Measurements from ENCODE around the gene AADACL4. TPM values are rescaled to one million over a fixed set of nuclear protein-coding genes. Genes with fewer than 3 reads are reported as not detected.
A peak's percentile ranks its signal among the peaks of the same experiment; 100 is the strongest.
"Not testable (repeated sequence)": the region's sequence is repeated elsewhere in the genome, so short reads cannot be mapped to it uniquely, and the experiment has no call there.

AADACL4 gene
- total and polyA plus RNA-seq, 3 experiments from 2014 or later: not detected

- Histone ChIP-seq H3K9me3 (ENCODE audit: low read length) (peaks cover 16% of the 10 kb centered on the region), H3K4me1 (ENCODE audit: insufficient read depth, low read length) (no peaks in the 10 kb centered on the region), H3K27ac (ENCODE audit: low read depth, low read length) (no peak overlapping the region), H3K4me3 (ENCODE audit: low read length) (no peak overlapping the region), H3K27me3 (ENCODE audit: insufficient read depth, low read length, poor library complexity, severe bottlenecking) (no peaks in the 10 kb centered on the region), H3K36me3 (ENCODE audit: insufficient read depth, low read length) (no peaks in the 10 kb centered on the region)
- Mint-ChIP-seq H3K27me3 (peaks cover 5 to 18% of the 10 kb centered on the region in 2 donors), H3K4me1 (no peaks in the 10 kb centered on the region), H3K4me3 (no peak overlapping the region), H3K27ac (no peak overlapping the region), H3K36me3 (peaks cover 0 to 11% (median 2%) of the 10 kb centered on the region in 3 donors), H3K9me3 (peaks cover 19 to 34% (median 30%) of the 10 kb centered on the region in 5 donors)
- DNase-seq: no peak
- CTCF ChIA-PET: interaction anchor here (1.6 kb wide), 1 partner anchor 18 kb away, joined by 4 read pairs; no protein-coding TSS in a partner anchor
- POLR2A ChIA-PET: no interaction called here
These were observed 3.0 kb upstream of the AADACL4 start for GRCh38 chr1:12640958-12641272.

GRCh38 chr1:12643079-12643478, 806 bp upstream of the AADACL4 start:
- CTCF ChIA-PET: interaction anchor here (0.7 to 1.4 kb wide), 2 partner anchors 15 to 757 kb away, joined by 4 to 5 read pairs; no protein-coding TSS in a partner anchor
- no peaks in the 10 kb centered on the region for H3K36me3 ChIP-seq (ENCODE audit: insufficient read depth, low read length)
- no peaks in the 10 kb centered on the region for H3K4me1 ChIP-seq (ENCODE audit: insufficient read depth, low read length)
- H3K27me3 ChIP-seq (ENCODE audit: insufficient read depth, low read length, poor library complexity, severe bottlenecking): no peaks in the 10 kb centered on the region
- H3K27ac Mint-ChIP-seq: no peak overlapping the region
- peaks cover 19 to 34% (median 30%) of the 10 kb centered on the region in 5 donors for H3K9me3 Mint-ChIP-seq
- H3K4me3 Mint-ChIP-seq: no peak overlapping the region
- H3K4me1 Mint-ChIP-seq: no peaks in the 10 kb centered on the region
- POLR2A ChIA-PET: no interaction called here
- DNase-seq: no peak
- H3K4me3 ChIP-seq (ENCODE audit: low read length): no peak overlapping the region
- peaks cover 16% of the 10 kb centered on the region for H3K9me3 ChIP-seq (ENCODE audit: low read length)
- H3K27ac ChIP-seq (ENCODE audit: low read depth, low read length): no peak overlapping the region
- H3K36me3 Mint-ChIP-seq: peaks cover 0 to 11% (median 2%) of the 10 kb centered on the region in 3 donors
- H3K27me3 Mint-ChIP-seq: peaks cover 1 to 22% of the 10 kb centered on the region in 2 donors

- POLR2A ChIA-PET: no interaction called here
- no peaks in the 10 kb centered on the region for H3K4me1 ChIP-seq (ENCODE audit: insufficient read depth, low read length)
These were observed 352 bp downstream of the AADACL4 start for GRCh38 chr1:12644237-12644636.

GRCh38 chr1:12644829-12645228, 944 bp downstream of the AADACL4 start:
- ChIA-PET CTCF (no interaction called here), POLR2A (no interaction called here)
- no peaks in the 10 kb centered on the region for H3K36me3 ChIP-seq (ENCODE audit: insufficient read depth, low read length)
- DNase-seq: no peak
- Mint-ChIP-seq H3K36me3 (peaks cover 0 to 11% (median 2%) of the 10 kb centered on the region in 3 donors), H3K27ac (no peak overlapping the region), H3K4me3 (peak overlapping the region in 1 of 7 donors; percentile 3), H3K27me3 (peaks cover 4 to 28% of the 10 kb centered on the region in 2 donors), H3K9me3 (peaks cover 16 to 23% (median 19%) of the 10 kb centered on the region in 5 donors), H3K4me1 (no peaks in the 10 kb centered on the region)
- H3K9me3 ChIP-seq (ENCODE audit: low read length): peaks cover 11% of the 10 kb centered on the region
- no peak overlapping the region for H3K27ac ChIP-seq (ENCODE audit: low read depth, low read length)
- no peaks in the 10 kb centered on the region for H3K4me1 ChIP-seq (ENCODE audit: insufficient read depth, low read length)
- no peak overlapping the region for H3K4me3 ChIP-seq (ENCODE audit: low read length)
- no peaks in the 10 kb centered on the region for H3K27me3 ChIP-seq (ENCODE audit: insufficient read depth, low read length, poor library complexity, severe bottlenecking)

More at GRCh38 chr1:12644237-12644636, 352 bp downstream of the AADACL4 start:
- peaks cover 0 to 11% (median 2%) of the 10 kb centered on the region in 3 donors for H3K36me3 Mint-ChIP-seq
- peaks cover 19 to 29% (median 25%) of the 10 kb centered on the region in 5 donors for H3K9me3 Mint-ChIP-seq
- H3K27ac Mint-ChIP-seq: no peak overlapping the region
- peaks cover 16% of the 10 kb centered on the region for H3K9me3 ChIP-seq (ENCODE audit: low read length)
- H3K4me3 Mint-ChIP-seq: no peak overlapping the region
- no peak overlapping the region for H3K4me3 ChIP-seq (ENCODE audit: low read length)
- H3K27ac ChIP-seq (ENCODE audit: low read depth, low read length): no peak overlapping the region
- H3K27me3 Mint-ChIP-seq: peaks cover 3 to 24% of the 10 kb centered on the region in 2 donors
- no peaks in the 10 kb centered on the region for H3K27me3 ChIP-seq (ENCODE audit: insufficient read depth, low read length, poor library complexity, severe bottlenecking)
- no peaks in the 10 kb centered on the region for H3K4me1 Mint-ChIP-seq
- DNase-seq: no peak
- CTCF ChIA-PET: interaction anchor here (1.4 kb wide), 1 partner anchor 14 kb away, joined by 5 read pairs; no protein-coding TSS in a partner anchor
- no peaks in the 10 kb centered on the region for H3K36me3 ChIP-seq (ENCODE audit: insufficient read depth, low read length)

- H3K36me3 ChIP-seq (ENCODE audit: insufficient read depth, low read length); H3K9me3 ChIP-seq (ENCODE audit: low read length); H3K4me1 Mint-ChIP-seq; CTCF ChIA-PET; H3K27me3 ChIP-seq (ENCODE audit: insufficient read depth, low read length, poor library complexity, severe bottlenecking); POLR2A ChIA-PET; H3K4me3 ChIP-seq (ENCODE audit: low read length); H3K27ac Mint-ChIP-seq; H3K27ac ChIP-seq (ENCODE audit: low read depth, low read length); DNase-seq; H3K4me1 ChIP-seq (ENCODE audit: insufficient read depth, low read length): not testable (repeated sequence)
- peak overlapping the region in 1 of 7 donors; percentile 60 for H3K4me3 Mint-ChIP-seq
- peaks cover 10 to 17% (median 14%) of the 10 kb centered on the region in 5 donors for H3K9me3 Mint-ChIP-seq
- peaks cover 0 to 10% (median 2%) of the 10 kb centered on the region in 3 donors for H3K36me3 Mint-ChIP-seq
- peaks cover 9 to 33% of the 10 kb centered on the region in 2 donors for H3K27me3 Mint-ChIP-seq
These were observed 1.5 kb downstream of the AADACL4 start for GRCh38 chr1:12645401-12645800.

GRCh38 chr1:12648741-12649140, 4.9 kb downstream of the AADACL4 start:
- H3K4me1 Mint-ChIP-seq: no peaks in the 10 kb centered on the region
- no peak overlapping the region for H3K27ac Mint-ChIP-seq
- H3K4me3 Mint-ChIP-seq: no peak overlapping the region
- H3K9me3 Mint-ChIP-seq: peaks cover 0 to 2% (median 0%) of the 10 kb centered on the region in 5 donors
- Histone ChIP-seq H3K27me3 (ENCODE audit: insufficient read depth, low read length, poor library complexity, severe bottlenecking) (no peaks in the 10 kb centered on the region), H3K36me3 (ENCODE audit: insufficient read depth, low read length) (no peaks in the 10 kb centered on the region), H3K9me3 (ENCODE audit: low read length) (no peaks in the 10 kb centered on the region), H3K27ac (ENCODE audit: low read depth, low read length) (no peak overlapping the region), H3K4me3 (ENCODE audit: low read length) (no peak overlapping the region), H3K4me1 (ENCODE audit: insufficient read depth, low read length) (no peaks in the 10 kb centered on the region)
- ChIA-PET CTCF (interaction anchor here (1.2 kb wide), 1 partner anchor 334 kb away, joined by 3 read pairs; no protein-coding TSS in a partner anchor), POLR2A (no interaction called here)
- no peaks in the 10 kb centered on the region for H3K36me3 Mint-ChIP-seq
- no peak for DNase-seq
- H3K27me3 Mint-ChIP-seq: peaks cover 13 to 47% of the 10 kb centered on the region in 2 donors

- no peak overlapping the region for H3K4me3 Mint-ChIP-seq
- no peaks in the 10 kb centered on the region for H3K36me3 Mint-ChIP-seq
- H3K4me1 ChIP-seq (ENCODE audit: insufficient read depth, low read length): no peaks in the 10 kb centered on the region
- H3K27ac Mint-ChIP-seq: no peak overlapping the region
- peaks cover 13 to 41% of the 10 kb centered on the region in 2 donors for H3K27me3 Mint-ChIP-seq
- no peaks in the 10 kb centered on the region for H3K27me3 ChIP-seq (ENCODE audit: insufficient read depth, low read length, poor library complexity, severe bottlenecking)
- no peak for DNase-seq
- no peaks in the 10 kb centered on the region for H3K4me1 Mint-ChIP-seq
- no peak overlapping the region for H3K27ac ChIP-seq (ENCODE audit: low read depth, low read length)
- no peaks in the 10 kb centered on the region for H3K36me3 ChIP-seq (ENCODE audit: insufficient read depth, low read length)
- H3K9me3 Mint-ChIP-seq: peaks cover 0 to 2% (median 0%) of the 10 kb centered on the region in 5 donors
- POLR2A ChIA-PET: interaction anchor here (0.6 kb wide), 1 partner anchor 11 kb away, joined by 5 read pairs; no protein-coding TSS in a partner anchor
- CTCF ChIA-PET: interaction anchor here (2.0 kb wide), 1 partner anchor 9 kb away, joined by 11 read pairs; no protein-coding TSS in a partner anchor
- no peak overlapping the region for H3K4me3 ChIP-seq (ENCODE audit: low read length)
- H3K9me3 ChIP-seq (ENCODE audit: low read length): no peaks in the 10 kb centered on the region
These were observed 6.1 kb downstream of the AADACL4 start for GRCh38 chr1:12649971-12650421.

GRCh38 chr1:12654004-12654567, 10.2 kb downstream of the AADACL4 start:
- H3K27me3 Mint-ChIP-seq: peaks cover 13 to 29% of the 10 kb centered on the region in 2 donors
- no peak for DNase-seq
- Histone ChIP-seq H3K4me1 (ENCODE audit: insufficient read depth, low read length) (peaks cover 5% of the 10 kb centered on the region), H3K27me3 (ENCODE audit: insufficient read depth, low read length, poor library complexity, severe bottlenecking) (no peaks in the 10 kb centered on the region), H3K27ac (ENCODE audit: low read depth, low read length) (no peak overlapping the region), H3K9me3 (ENCODE audit: low read length) (no peaks in the 10 kb centered on the region), H3K36me3 (ENCODE audit: insufficient read depth, low read length) (no peaks in the 10 kb centered on the region), H3K4me3 (ENCODE audit: low read length) (no peak overlapping the region)
- H3K36me3 Mint-ChIP-seq: no peaks in the 10 kb centered on the region
- POLR2A ChIA-PET: no interaction called here
- H3K4me3 Mint-ChIP-seq: no peak overlapping the region
- H3K4me1 Mint-ChIP-seq: peaks cover 7% of the 10 kb centered on the region in 3 donors
- H3K27ac Mint-ChIP-seq: no peak overlapping the region
- peaks cover 0 to 2% (median 0%) of the 10 kb centered on the region in 5 donors for H3K9me3 Mint-ChIP-seq
- CTCF ChIA-PET: no interaction called here

Data from CD8-positive, alpha-beta memory T cell (primary cell).